RPMI8226 (cell line): ENCODE measurements around the gene AGL.
A peak's percentile ranks its signal among the peaks of the same experiment; 100 is the strongest.
"Not testable (repeated sequence)": the region's sequence is repeated elsewhere in the genome, so short reads cannot be mapped to it uniquely, and the experiment has no call there.

ENCODE experiments used
- DNase-seq: peaks from one replicate; pipeline ENCODE4 v3.0.0-alpha.2; 2015

Gene AGL

GRCh38 chr1:99849744-99850458 is at the start of gene AGL:
AGL (plus strand) TSS chr1:99850361; CDS start chr1:99851043, 682 bp downstream.
- peak; percentile 77 for DNase-seq

- DNase-seq: no peak
Observed at GRCh38 chr1:99801584-99801983, 48.6 kb upstream of the AGL start.

- DNase-seq: no peak
Observed at GRCh38 chr1:99806882-99807281, 43.3 kb upstream of the AGL start.

GRCh38 chr1:99808391-99809115 is 41.6 kb upstream of the AGL start:
- peak; percentile 66 for DNase-seq

GRCh38 chr1:99811075-99811474 is 39.1 kb upstream of the AGL start:
- DNase-seq: no peak

GRCh38 chr1:99811747-99812146 is 38.4 kb upstream of the AGL start:
- no peak for DNase-seq

- no peak for DNase-seq
Observed at GRCh38 chr1:99814373-99814900, 35.7 kb upstream of the AGL start.

GRCh38 chr1:99816656-99817055 is 33.5 kb upstream of the AGL start:
- no peak for DNase-seq

GRCh38 chr1:99818063-99818699 is 32.0 kb upstream of the AGL start:
- DNase-seq: no peak

- no peak for DNase-seq
Observed at GRCh38 chr1:99820546-99820945, 29.6 kb upstream of the AGL start.

GRCh38 chr1:99825098-99825497 is 25.1 kb upstream of the AGL start:
- DNase-seq: no peak

GRCh38 chr1:99825702-99826101 is 24.5 kb upstream of the AGL start:
- no peak for DNase-seq

- DNase-seq: no peak
Observed at GRCh38 chr1:99827970-99828369, 22.2 kb upstream of the AGL start.

- DNase-seq: no peak
Observed at GRCh38 chr1:99829269-99829668, 20.9 kb upstream of the AGL start.

GRCh38 chr1:99833911-99834310 is 16.2 kb upstream of the AGL start:
- DNase-seq: not testable (repeated sequence)

GRCh38 chr1:99836171-99837103 is 13.7 kb upstream of the AGL start:
- DNase-seq: not testable (repeated sequence)

- not testable (repeated sequence) for DNase-seq
Observed at GRCh38 chr1:99840353-99840752, 9.8 kb upstream of the AGL start.

GRCh38 chr1:99843760-99844159 is 6.4 kb upstream of the AGL start:
- no peak for DNase-seq

GRCh38 chr1:99845201-99845600 is 5.0 kb upstream of the AGL start:
- DNase-seq: not testable (repeated sequence)

- DNase-seq: no peak
Observed at GRCh38 chr1:99849413-99849743, 783 bp upstream of the AGL start.

- DNase-seq: no peak
Observed at GRCh38 chr1:99850459-99851291, 514 bp downstream of the AGL start.
